Activated CD8-positive, alpha-beta T cell treated with anti-CD3 and anti-CD28 coated beads for 36 hours (primary cell): ENCODE measurements around the gene PRAMEF2. TPM values are rescaled to one million over a fixed set of nuclear protein-coding genes. Genes with fewer than 3 reads are reported as not detected.
"Not testable (repeated sequence)": the region's sequence is repeated elsewhere in the genome, so short reads cannot be mapped to it uniquely, and the experiment has no call there.

Experiments
- ATAC-seq: fragments of 200-7000 bp; cut with Tn5 transposase; one replicate; pipeline ENCODE4 v1.10.0; 2021; ENCODE audit warnings: mild to moderate bottlenecking, moderate library complexity
- CTCF ChIA-PET: fragments of 350-600 bp; sonication (Branson Sonifier 250); formaldehyde crosslinking; loops from one replicate; lab custom pipeline; 2021; ENCODE audit warnings: antibody characterized with exemption; lab: Charles Lee
- POLR2A ChIA-PET: fragments of 350-600 bp; sonication (Branson Sonifier 250); formaldehyde crosslinking; loops from one replicate; lab custom pipeline; 2021; ENCODE audit warnings: antibody characterized with exemption; lab: Charles Lee
- DNase-seq: peaks from one replicate; pipeline ENCODE4 v3.0.0-alpha.2; 2020
- H3K27ac Mint-ChIP-seq: one replicate; pipeline ENCODE4 v1.8.0; 2021; ENCODE audit warnings: mild to moderate bottlenecking, mixed read lengths
- H3K27me3 Mint-ChIP-seq: one replicate; pipeline ENCODE4 v1.8.0; 2021; ENCODE audit warnings: mixed read lengths
- H3K36me3 Mint-ChIP-seq: one replicate; pipeline ENCODE4 v1.8.0; 2021; ENCODE audit warnings: low read depth, mixed read lengths
- H3K4me1 Mint-ChIP-seq: one replicate; pipeline ENCODE4 v1.8.0; 2021; ENCODE audit warnings: low read depth, mixed read lengths
- H3K4me3 Mint-ChIP-seq: one replicate; pipeline ENCODE4 v1.8.0; 2021; ENCODE audit warnings: mild to moderate bottlenecking, moderate library complexity, mixed read lengths
- H3K9me3 Mint-ChIP-seq: one replicate; pipeline ENCODE4 v1.8.0; 2021; ENCODE audit warnings: mixed read lengths
- intact Hi-C: fragments of 100-400 bp; cut with micrococcal nuclease; formaldehyde crosslinking; loops from one replicate; pipeline ENCODE4 v1.10.0; 2022
- total RNA-seq, 2 experiments: library from RNA; stranded (reverse); gene quantifications; one replicate each; pipeline ENCODE4 v1.2.3, GENCODE V29; 2021
- TF ChIP-seq, protein P1 (sequence below): fragments of 200-600 bp; IDR thresholded peaks from one replicate; pipeline ENCODE4 v1.8.0; 2022; ENCODE audit warnings: antibody characterized with exemption, mild to moderate bottlenecking

The PRAMEF2 gene
- total RNA-seq, 2 experiments from 2014 or later: not detected

DNA sequence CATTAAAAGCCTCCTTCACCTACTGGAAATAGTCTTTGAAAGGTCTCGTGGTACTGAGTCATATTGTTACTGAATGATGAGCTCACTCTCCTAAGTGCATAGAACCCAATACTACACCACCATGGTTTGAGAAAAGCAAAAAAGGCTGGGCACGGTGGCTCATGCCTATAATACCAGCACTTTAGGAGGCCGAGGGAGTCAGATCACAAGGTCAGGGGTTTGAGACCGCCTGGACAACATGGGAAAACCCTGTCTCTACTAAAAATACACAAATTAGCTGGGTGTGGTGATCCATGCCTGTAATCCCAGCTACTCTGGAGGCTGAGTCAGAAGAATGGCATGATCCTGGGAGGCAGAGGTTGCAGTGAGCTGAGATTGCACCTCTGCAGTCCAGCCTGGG lies 5.1 kb upstream of the PRAMEF2 start:
- H3K4me1 Mint-ChIP-seq: no peaks in the 10 kb centered on the region
- ChIA-PET POLR2A (no interaction called here), CTCF (no interaction called here)
- ATAC-seq (no peak), DNase-seq (no peak)
- intact Hi-C loops: no loop called here
- no peak overlapping the region for H3K4me3 Mint-ChIP-seq
- H3K27me3 Mint-ChIP-seq: peaks cover 8% of the 10 kb centered on the region
- no peaks in the 10 kb centered on the region for H3K36me3 Mint-ChIP-seq
- H3K9me3 Mint-ChIP-seq: peaks cover 3% of the 10 kb centered on the region
- no peak overlapping the region for H3K27ac Mint-ChIP-seq
- TF ChIP-seq, protein P1, sequence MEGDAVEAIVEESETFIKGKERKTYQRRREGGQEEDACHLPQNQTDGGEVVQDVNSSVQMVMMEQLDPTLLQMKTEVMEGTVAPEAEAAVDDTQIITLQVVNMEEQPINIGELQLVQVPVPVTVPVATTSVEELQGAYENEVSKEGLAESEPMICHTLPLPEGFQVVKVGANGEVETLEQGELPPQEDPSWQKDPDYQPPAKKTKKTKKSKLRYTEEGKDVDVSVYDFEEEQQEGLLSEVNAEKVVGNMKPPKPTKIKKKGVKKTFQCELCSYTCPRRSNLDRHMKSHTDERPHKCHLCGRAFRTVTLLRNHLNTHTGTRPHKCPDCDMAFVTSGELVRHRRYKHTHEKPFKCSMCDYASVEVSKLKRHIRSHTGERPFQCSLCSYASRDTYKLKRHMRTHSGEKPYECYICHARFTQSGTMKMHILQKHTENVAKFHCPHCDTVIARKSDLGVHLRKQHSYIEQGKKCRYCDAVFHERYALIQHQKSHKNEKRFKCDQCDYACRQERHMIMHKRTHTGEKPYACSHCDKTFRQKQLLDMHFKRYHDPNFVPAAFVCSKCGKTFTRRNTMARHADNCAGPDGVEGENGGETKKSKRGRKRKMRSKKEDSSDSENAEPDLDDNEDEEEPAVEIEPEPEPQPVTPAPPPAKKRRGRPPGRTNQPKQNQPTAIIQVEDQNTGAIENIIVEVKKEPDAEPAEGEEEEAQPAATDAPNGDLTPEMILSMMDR: no peak

DNA sequence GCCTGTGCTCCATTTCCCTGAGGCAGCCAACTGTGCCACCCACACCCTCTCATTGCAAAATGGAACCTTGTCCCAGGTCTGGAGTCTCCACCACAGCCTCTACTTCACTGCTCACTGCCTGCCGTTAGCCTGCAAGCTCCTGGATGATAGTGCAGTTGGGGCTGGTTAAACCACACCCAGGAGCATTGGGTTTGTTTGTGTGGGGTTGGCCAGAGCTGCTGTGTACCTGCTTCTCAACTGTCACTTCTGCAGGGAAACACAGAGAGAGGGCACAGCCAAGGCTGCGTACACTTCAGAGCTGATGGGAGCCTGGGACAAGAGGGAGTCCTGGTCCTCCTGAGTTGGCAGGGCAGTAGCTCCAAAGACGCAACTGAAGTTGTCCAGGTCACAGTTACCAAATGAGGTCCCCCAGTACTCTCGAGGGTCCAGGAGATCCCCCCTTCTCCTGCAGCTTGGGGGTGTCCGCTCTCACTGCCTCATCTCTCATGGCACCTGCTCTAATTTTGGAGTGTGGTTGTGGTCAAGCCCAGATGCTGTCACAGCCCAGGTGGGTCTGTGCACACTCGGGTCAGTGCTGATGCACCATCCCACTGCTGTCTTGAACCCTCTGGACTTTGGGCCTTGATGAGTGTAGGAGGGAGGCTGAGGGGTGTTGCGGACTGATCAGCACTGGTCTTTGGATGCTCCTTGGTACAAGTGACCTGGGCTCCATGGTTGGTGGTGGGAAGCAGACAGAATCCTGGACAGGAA lies 6.4 kb downstream of the PRAMEF2 start:
- POLR2A ChIA-PET: not testable (repeated sequence)

DNA sequence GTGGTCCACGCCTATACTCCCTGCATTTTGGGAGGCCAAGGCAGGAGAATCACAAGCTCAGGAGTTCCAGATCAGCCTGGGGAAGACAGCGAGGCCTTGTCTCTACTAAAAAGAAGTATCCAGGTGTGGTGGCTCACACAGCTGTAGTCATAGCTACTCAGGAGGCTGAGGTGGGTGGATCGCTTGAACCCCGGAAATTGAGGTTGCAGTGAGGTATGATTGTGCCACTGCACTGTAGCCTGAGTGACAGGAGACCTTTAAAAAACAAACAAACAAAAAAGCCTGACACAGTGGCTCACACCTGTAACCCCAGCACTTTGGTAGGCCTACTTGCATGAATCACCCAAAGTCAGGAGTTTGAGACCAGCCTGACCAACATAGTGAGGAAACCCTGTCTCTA lies 21.6 kb downstream of the PRAMEF2 start:
- H3K27ac Mint-ChIP-seq, H3K9me3 Mint-ChIP-seq, DNase-seq, H3K4me3 Mint-ChIP-seq, CTCF ChIA-PET, POLR2A ChIA-PET, H3K36me3 Mint-ChIP-seq, H3K27me3 Mint-ChIP-seq, ATAC-seq, intact Hi-C loops, H3K4me1 Mint-ChIP-seq: not testable (repeated sequence)

More for the DNA sequence above, 6.4 kb downstream of the PRAMEF2 start:
- H3K4me3 Mint-ChIP-seq, CTCF ChIA-PET, H3K4me1 Mint-ChIP-seq, H3K36me3 Mint-ChIP-seq, H3K27ac Mint-ChIP-seq, intact Hi-C loops, DNase-seq, H3K9me3 Mint-ChIP-seq, H3K27me3 Mint-ChIP-seq, ATAC-seq: not testable (repeated sequence)

DNA sequence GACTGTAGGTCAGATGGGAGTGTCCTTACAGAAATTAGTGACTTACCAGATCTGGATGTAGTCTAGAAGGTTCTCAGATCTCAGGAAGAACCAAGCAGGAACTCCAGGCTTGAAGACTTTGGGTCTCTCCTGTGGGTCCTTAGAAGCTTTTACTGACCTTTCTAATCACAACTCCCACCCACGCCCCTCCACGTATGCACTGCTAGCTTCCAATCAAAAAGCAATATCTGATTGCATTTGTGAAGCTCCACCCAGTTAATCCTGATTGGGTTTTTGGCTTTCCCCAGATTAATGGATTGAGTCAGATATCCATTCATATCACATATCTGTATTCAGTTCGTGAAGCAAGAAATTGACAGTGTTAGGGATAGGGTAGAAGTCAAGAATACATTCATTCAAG lies 29.2 kb downstream of the PRAMEF2 start, which contains the start of gene PRAMEF4:
PRAMEF4 (minus strand) TSS at position 101 of the 400 bp plus-strand sequence. CDS start 2,807 bp downstream, outside the sequence.
- H3K4me3 Mint-ChIP-seq, DNase-seq, ATAC-seq, POLR2A ChIA-PET, intact Hi-C loops, H3K27me3 Mint-ChIP-seq, H3K27ac Mint-ChIP-seq, CTCF ChIA-PET, H3K9me3 Mint-ChIP-seq, H3K4me1 Mint-ChIP-seq, H3K36me3 Mint-ChIP-seq: not testable (repeated sequence)

DNA sequence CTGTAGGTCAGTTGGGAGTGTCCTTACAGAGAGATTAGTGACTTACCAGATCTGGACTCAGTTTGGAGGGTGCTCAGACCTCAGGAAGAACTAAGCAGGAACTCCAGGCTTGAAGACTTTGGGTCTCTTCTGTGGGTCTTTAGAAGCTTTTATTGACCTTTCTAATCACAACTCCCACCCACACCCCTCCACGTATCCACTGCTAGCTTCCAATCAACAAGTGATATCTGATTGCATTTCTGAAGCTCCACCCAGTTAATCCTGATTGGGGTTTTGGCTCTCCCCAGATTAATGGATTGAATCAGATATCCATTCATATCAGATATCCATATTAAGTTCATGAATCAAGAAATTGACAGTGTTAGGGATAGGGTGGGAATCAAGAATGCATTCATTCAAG lies 41.3 kb downstream of the PRAMEF2 start, which contains the start of gene PRAMEF10:
PRAMEF10 (minus strand) TSS at position 101 of the 400 bp plus-strand sequence. CDS start 2,423 bp downstream, outside the sequence.
- ATAC-seq, DNase-seq, H3K27me3 Mint-ChIP-seq, H3K27ac Mint-ChIP-seq, H3K9me3 Mint-ChIP-seq, CTCF ChIA-PET, intact Hi-C loops, H3K36me3 Mint-ChIP-seq, H3K4me1 Mint-ChIP-seq, H3K4me3 Mint-ChIP-seq, POLR2A ChIA-PET: not testable (repeated sequence)

DNA sequence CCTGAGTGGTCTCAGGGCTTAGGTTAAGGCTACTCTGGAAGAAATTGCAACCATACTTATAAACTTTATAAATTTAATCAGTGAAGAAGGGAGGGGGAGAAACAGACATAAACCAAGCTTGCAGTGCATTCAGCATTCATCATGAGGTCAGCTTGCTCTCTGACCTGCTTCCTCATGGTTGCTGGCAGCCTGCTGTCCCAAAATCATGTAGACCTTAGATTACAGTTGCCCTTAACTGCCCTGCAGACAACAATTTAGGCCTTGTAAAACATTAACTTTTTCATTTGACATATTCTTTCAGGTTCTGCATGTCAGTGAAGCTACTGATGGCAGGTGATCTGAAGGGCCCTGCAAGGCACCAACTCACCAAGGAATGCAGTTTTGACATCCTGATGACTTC lies 42.3 kb downstream of the PRAMEF2 start:
- H3K36me3 Mint-ChIP-seq, POLR2A ChIA-PET, H3K4me1 Mint-ChIP-seq, H3K27me3 Mint-ChIP-seq, H3K4me3 Mint-ChIP-seq, ATAC-seq, H3K9me3 Mint-ChIP-seq, DNase-seq, CTCF ChIA-PET, intact Hi-C loops, H3K27ac Mint-ChIP-seq: not testable (repeated sequence)

DNA sequence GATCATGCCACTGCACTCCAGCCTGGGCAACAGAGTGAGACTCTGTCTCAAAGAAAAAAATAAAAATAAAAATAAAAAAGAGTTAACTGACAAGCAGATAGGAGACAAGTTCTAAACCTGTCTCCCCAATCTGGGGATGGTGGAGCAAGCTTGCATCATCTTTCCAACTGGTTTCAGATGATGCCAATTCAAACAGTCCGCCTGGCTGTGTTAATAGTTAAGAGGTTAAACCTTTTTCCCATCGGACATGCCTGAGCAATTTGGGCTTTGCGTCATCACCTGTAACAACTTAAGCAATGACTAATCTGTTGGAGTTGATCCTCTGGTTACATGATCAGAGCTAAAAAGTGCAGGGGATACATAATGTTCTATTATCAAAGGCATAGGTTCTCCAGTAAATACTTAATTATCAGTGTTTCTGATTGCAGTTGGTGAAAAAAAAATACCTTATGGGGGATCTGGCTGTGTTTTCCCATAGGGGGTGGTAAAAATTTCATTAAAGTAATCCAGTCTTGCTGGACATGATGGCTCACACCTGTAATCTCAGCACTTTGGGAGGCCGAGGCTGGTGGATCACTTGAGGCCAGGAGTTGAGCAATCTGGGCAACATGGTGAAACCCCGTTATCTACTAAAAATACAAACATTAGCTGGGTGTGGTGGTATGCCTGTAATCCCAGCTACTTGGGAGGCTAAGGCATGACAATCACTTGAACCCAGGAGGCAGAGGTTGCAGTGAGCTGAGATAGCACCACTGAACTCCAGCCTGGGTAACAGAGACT lies 47.1 kb downstream of the PRAMEF2 start:
- H3K9me3 Mint-ChIP-seq, intact Hi-C loops, H3K27me3 Mint-ChIP-seq, ATAC-seq, H3K27ac Mint-ChIP-seq, CTCF ChIA-PET, H3K4me3 Mint-ChIP-seq, H3K36me3 Mint-ChIP-seq, DNase-seq, H3K4me1 Mint-ChIP-seq, POLR2A ChIA-PET: not testable (repeated sequence)

Other genes with a start within 250 kb of the PRAMEF2 start
- gene DHRS3, start 238.9 kb upstream of the PRAMEF2 start, total RNA-seq: 100 to 1,000 TPM; 129 to 135 TPM
- gene AADACL4, start 213.0 kb upstream of the PRAMEF2 start, total RNA-seq: not detected
- not detected for gene AADACL3, start 141.0 kb upstream of the PRAMEF2 start, total RNA-seq
- not detected for gene CFAP107, start 110.9 kb upstream of the PRAMEF2 start, total RNA-seq
- gene PRAMEF12, start 83.3 kb upstream of the PRAMEF2 start, total RNA-seq: not detected
- gene PRAMEF1, start 65.7 kb upstream of the PRAMEF2 start, total RNA-seq: not detected
- not detected for gene PRAMEF11, start 25.7 kb upstream of the PRAMEF2 start, total RNA-seq
- not detected for gene HNRNPCL1, start 8.4 kb upstream of the PRAMEF2 start, total RNA-seq
- not detected for gene PRAMEF4, start 29.1 kb downstream of the PRAMEF2 start, total RNA-seq
- not detected for gene PRAMEF10, start 41.2 kb downstream of the PRAMEF2 start, total RNA-seq
- gene PRAMEF7, start 59.5 kb downstream of the PRAMEF2 start, total RNA-seq: not detected
- not detected for gene PRAMEF6, start 90.5 kb downstream of the PRAMEF2 start, total RNA-seq
- gene PRAMEF27, start 199.5 kb downstream of the PRAMEF2 start, total RNA-seq: not detected
- not detected for gene HNRNPCL3, start 203.7 kb downstream of the PRAMEF2 start, total RNA-seq
- gene PRAMEF25, start 213.7 kb downstream of the PRAMEF2 start, total RNA-seq: not detected